ENCODE measurements around the gene CD79A.
A peak's percentile ranks its signal among the peaks of the same experiment; 100 is the strongest.

Gene CD79A

DNA sequence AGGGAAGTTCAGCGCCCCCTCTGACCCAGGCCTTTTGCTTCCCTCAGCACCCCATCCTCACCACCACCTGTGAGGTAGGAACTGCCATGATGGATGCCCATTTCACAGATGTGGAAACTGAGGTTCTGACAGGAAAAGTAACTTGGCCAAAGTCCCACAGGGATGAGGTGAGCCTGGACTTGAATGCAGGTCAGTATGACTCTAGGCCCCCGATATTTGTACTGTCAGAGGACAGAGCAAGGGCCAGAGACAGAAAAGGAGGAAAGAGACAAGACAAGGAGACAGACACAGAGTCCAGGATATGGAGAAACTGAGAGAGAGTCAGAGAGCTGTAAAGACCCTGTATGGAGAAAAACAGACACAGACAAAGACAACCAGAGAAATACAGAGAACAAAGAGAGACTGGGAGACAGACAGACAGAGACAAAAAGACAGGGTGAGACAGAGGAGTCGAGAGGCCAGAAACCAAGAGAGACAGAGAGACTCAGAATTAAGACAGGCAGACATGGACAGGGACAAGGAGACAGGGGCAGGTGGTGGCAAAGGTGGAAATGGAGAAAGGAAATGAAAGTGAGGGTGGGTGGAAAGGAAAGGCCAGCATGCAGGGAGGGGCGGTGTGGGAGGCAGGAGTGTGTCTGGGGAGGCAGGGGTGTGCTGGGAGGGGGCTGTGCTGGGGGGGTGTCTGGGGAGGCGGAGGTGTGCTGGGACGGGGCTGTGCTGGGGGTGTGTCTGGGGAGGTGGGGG lies 46.1 kb downstream of the CD79A start:
- Histone ChIP-seq H3K27me3 (ENCODE audit: control insufficient read depth in 1 of 2, insufficient read depth in 2 of 2, low read length in 2 of 2) (peaks cover 82 to 85% of the 10 kb centered on the region in 2 donors), H3K9me3 (ENCODE audit: control insufficient read depth in 2 of 2, low read length in 2 of 2) (peaks cover 0 to 5% of the 10 kb centered on the region in 2 donors), H3K4me3 (ENCODE audit: low read length in 2 of 2) (no peak overlapping the region), H3K9ac (ENCODE audit: low read length in 2 of 2) (no peak overlapping the region), H3K36me3 (ENCODE audit: control insufficient read depth in 2 of 2, insufficient read depth in 2 of 2, low read length in 2 of 2) (no peaks in the 10 kb centered on the region), H3K4me1 (ENCODE audit: control insufficient read depth, insufficient read depth, low read length) (peaks cover 2% of the 10 kb centered on the region), H3K27ac (ENCODE audit: low read length) (no peak overlapping the region)

DNA sequence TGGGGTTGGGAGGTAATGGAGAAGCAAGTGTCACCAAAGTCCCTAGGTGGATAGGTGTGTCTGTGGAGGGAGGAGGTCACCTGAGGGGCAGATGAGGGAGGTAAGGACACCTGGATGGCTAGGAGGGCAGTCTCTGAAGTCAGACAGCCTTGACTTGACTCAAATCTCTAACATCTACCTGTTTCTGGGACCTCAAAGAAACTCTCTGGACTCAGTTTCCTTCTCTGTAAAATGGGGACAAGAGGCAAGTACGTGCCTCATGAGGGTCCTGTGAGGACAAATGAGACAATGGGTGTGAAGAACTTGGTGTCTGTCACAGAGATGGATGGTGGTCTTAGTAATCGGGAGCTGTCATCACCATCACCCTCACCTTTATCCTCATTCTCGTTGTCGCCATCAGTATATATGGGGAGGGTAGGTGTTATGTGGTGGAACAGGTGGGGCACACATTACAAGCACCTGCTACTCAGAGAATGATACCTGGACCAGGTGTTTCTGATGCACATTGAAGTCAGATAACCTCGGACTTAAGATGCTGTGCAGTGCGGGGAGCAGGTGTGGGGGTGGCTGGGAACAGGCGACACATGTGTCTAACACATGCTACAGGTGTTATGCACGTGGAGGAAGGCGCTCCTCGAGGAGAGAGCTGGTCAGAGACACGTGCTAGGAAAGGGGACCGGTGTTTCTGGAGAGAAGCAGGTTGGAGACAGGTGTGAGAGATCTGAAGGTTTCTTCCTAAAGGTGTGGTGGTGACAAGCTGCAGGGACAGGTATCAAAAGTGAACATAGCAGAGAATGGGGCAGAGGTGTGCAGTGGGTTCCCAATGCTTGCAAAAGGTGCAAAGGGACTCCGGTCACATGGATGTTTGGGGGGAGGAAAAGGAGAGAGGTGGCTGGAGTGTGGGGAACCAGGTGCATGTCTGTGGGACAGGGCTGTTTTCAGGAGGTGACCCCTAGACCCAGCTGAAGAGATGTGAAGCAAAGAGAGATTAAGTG lies 47.4 kb downstream of the CD79A start:
- Histone ChIP-seq H3K4me3 (ENCODE audit: low read length in 2 of 2) (no peak overlapping the region), H3K9ac (ENCODE audit: low read length in 2 of 2) (no peak overlapping the region), H3K27ac (ENCODE audit: low read length) (no peak overlapping the region), H3K27me3 (ENCODE audit: control insufficient read depth in 1 of 2, insufficient read depth in 2 of 2, low read length in 2 of 2) (peaks cover 79 to 86% of the 10 kb centered on the region in 2 donors), H3K9me3 (ENCODE audit: control insufficient read depth in 2 of 2, low read length in 2 of 2) (peaks cover 0 to 5% of the 10 kb centered on the region in 2 donors), H3K4me1 (ENCODE audit: control insufficient read depth, insufficient read depth, low read length) (peaks cover 12% of the 10 kb centered on the region), H3K36me3 (ENCODE audit: control insufficient read depth in 2 of 2, insufficient read depth in 2 of 2, low read length in 2 of 2) (no peaks in the 10 kb centered on the region)

DNA sequence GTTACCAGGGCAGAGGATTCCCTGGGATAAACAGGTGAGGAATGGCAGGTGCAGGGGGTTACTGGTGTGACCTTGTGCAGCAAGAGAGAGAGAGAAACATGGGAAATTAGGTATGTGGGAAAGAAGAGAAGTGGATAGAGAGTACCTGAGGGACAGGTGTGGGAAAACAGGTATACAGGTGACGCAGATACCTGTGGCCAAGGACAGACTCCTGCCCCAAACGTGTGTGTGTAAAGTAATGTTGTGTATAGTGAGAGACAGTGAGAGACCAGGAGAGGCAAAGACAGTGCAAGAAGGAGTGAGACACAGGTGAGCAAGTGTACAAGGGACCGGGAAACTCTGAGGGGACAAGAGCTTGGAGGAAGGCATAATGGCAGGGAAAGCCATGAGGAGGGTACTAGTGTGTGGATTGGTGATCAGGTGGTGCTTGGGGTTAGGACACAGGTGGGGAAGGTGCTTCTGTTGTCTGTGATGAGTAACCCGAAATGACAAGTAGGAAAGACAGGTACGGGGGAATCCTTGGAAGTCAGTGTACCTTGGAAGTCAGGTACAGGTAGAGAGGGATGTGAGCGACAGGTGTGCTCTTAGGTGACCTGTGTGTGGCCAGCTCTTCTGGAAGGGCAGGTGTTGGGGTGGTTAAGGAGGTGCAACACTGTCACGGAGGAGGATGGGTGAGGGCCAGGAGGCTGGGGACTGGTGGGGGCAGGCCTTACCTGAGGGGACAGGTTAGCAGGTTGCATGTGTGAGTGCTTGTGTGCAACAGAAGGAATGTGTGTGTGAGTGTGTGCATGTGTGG lies 48.3 kb downstream of the CD79A start:
- Histone ChIP-seq H3K27me3 (ENCODE audit: control insufficient read depth in 1 of 2, insufficient read depth in 2 of 2, low read length in 2 of 2) (peaks cover 79 to 88% of the 10 kb centered on the region in 2 donors), H3K9me3 (ENCODE audit: control insufficient read depth in 2 of 2, low read length in 2 of 2) (peaks cover 0 to 5% of the 10 kb centered on the region in 2 donors), H3K36me3 (ENCODE audit: control insufficient read depth in 2 of 2, insufficient read depth in 2 of 2, low read length in 2 of 2) (no peaks in the 10 kb centered on the region), H3K4me1 (ENCODE audit: control insufficient read depth, insufficient read depth, low read length) (peaks cover 12% of the 10 kb centered on the region), H3K27ac (ENCODE audit: low read length) (no peak overlapping the region), H3K9ac (ENCODE audit: low read length in 2 of 2) (no peak overlapping the region), H3K4me3 (ENCODE audit: low read length in 2 of 2) (no peak overlapping the region)

DNA sequence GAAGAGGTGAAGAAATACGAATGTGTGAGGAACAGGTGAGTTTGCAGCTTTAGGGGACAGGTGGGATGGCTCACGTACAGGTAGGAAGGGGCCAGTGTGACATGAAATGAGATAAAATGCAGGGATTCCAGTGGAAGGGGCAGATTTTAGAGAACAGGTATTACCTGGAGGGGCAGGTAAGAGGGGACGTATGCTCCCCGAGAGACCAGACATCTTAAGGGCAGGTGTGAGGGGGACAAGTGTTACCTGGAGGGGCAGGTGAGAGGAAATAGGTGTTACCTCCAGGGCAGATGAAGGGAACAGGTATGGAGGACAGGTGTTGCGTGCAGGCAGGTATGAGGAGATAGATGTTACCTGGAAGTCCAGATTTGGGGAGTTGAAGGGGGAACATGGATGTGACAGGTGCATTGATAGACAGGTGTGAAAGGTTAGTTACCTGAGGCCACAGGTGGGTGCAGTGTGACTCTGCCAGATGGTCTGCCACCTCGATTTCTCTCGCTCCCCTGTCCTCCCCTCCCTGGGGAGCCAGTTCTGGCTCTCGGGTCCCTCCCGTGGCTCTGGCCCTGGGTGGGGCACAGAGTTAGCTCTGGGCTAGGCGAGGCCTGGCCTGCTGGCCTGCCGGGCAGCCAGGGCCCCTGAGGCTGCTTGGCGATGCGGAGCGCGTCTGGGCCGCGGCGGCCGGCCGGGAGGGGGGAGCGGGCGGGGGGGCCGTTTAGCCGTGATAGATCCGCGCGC lies 49.1 kb downstream of the CD79A start:
- Histone ChIP-seq H3K27ac (ENCODE audit: low read length) (no peak overlapping the region), H3K36me3 (ENCODE audit: control insufficient read depth in 2 of 2, insufficient read depth in 2 of 2, low read length in 2 of 2) (no peaks in the 10 kb centered on the region), H3K4me3 (ENCODE audit: low read length in 2 of 2) (no peak overlapping the region), H3K27me3 (ENCODE audit: control insufficient read depth in 1 of 2, insufficient read depth in 2 of 2, low read length in 2 of 2) (peaks cover 81 to 89% of the 10 kb centered on the region in 2 donors), H3K9me3 (ENCODE audit: control insufficient read depth in 2 of 2, low read length in 2 of 2) (peaks cover 0 to 5% of the 10 kb centered on the region in 2 donors), H3K9ac (ENCODE audit: low read length in 2 of 2) (no peak overlapping the region), H3K4me1 (ENCODE audit: control insufficient read depth, insufficient read depth, low read length) (peaks cover 12% of the 10 kb centered on the region)

DNA sequence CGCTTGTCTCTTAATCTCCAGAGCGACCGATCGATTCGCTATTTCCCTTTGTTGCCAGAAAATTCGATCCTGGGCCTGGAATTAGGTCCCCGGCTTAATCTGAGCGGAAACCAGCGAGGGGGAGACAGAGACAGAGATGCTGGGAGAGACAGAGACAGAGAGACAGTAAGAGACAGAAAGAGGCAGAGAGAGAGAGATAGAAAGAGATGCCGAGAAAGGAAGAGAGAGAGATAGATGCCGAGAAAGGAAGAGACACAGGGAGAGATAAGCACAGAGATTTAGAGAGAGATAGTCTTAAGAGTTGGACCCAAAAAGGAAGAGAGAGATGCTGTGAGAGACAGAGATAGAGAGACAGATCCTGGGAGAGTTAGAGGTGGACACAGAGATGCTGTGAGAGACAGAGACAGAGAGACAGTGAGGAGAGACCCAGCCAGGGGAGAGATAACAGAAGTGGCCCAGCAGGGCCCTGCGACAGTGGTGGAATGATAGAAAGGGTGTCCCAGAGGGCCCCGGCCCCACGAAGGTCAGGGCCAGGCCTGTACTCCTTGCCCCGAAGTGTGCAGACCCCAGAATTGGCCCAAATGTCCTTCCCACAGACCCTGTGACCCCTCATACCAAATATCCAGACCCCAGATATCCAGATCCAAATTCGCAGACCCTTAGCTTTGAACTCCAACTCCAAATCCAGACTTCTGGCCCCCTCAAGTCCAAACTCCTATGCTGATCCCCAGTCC lies 49.9 kb downstream of the CD79A start:
- Histone ChIP-seq H3K9ac (ENCODE audit: low read length in 2 of 2) (no peak overlapping the region), H3K27me3 (ENCODE audit: control insufficient read depth in 1 of 2, insufficient read depth in 2 of 2, low read length in 2 of 2) (peaks cover 84 to 92% of the 10 kb centered on the region in 2 donors), H3K4me3 (ENCODE audit: low read length in 2 of 2) (no peak overlapping the region)

DNA sequence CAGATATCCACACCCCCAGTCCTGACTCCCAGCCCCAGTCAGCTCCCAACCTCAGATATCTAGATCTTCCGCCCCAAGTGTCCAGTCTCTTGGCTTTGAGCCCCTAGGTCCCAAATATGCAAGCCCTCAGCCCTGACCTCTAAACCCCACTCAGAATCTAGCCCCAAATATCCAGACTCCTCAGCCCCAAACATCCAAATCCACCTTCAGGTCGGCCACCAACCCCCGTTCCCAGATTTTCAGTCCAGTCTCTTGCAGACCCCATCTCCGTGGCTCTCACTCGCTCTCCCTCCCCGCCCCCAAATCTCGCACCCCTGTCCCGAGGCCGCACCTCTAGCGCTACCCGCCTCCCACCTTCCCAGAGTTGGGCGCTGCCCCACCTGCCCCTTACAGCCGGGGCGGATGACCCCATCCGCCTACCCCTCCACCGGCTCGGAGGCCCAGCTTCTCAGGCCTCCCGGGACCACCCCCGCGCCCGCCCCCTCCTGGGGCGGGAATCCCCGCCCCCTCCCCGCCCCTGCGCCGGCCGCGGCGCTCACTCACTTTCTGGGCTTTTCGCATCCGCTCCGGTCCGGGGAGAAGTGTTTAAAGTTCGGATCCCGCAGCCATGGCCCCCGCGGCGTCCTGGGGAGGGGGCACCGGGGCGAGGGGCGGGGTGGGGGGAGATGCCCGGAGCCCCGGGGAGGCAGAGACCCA lies 50.6 kb downstream of the CD79A start:
- no peak overlapping the region for H3K9ac ChIP-seq (ENCODE audit: low read length in 2 of 2)
- H3K9me3 ChIP-seq (ENCODE audit: control insufficient read depth in 2 of 2, low read length in 2 of 2): peaks cover 0 to 5% of the 10 kb centered on the region in 2 donors
- peaks cover 83 to 92% of the 10 kb centered on the region in 2 donors for H3K27me3 ChIP-seq (ENCODE audit: control insufficient read depth in 1 of 2, insufficient read depth in 2 of 2, low read length in 2 of 2)
- peak overlapping the region in 1 of 2 donors; percentile 40 for H3K4me3 ChIP-seq (ENCODE audit: low read length in 2 of 2)
- H3K36me3 ChIP-seq (ENCODE audit: control insufficient read depth in 2 of 2, insufficient read depth in 2 of 2, low read length in 2 of 2): no peaks in the 10 kb centered on the region
- H3K27ac ChIP-seq (ENCODE audit: low read length): no peak overlapping the region
- H3K4me1 ChIP-seq (ENCODE audit: control insufficient read depth, insufficient read depth, low read length): peaks cover 12% of the 10 kb centered on the region

More for the DNA sequence above, 49.9 kb downstream of the CD79A start:
- Histone ChIP-seq H3K9me3 (ENCODE audit: control insufficient read depth in 2 of 2, low read length in 2 of 2) (peaks cover 0 to 5% of the 10 kb centered on the region in 2 donors), H3K4me1 (ENCODE audit: control insufficient read depth, insufficient read depth, low read length) (peaks cover 12% of the 10 kb centered on the region), H3K36me3 (ENCODE audit: control insufficient read depth in 2 of 2, insufficient read depth in 2 of 2, low read length in 2 of 2) (no peaks in the 10 kb centered on the region), H3K27ac (ENCODE audit: low read length) (no peak overlapping the region)

DNA sequence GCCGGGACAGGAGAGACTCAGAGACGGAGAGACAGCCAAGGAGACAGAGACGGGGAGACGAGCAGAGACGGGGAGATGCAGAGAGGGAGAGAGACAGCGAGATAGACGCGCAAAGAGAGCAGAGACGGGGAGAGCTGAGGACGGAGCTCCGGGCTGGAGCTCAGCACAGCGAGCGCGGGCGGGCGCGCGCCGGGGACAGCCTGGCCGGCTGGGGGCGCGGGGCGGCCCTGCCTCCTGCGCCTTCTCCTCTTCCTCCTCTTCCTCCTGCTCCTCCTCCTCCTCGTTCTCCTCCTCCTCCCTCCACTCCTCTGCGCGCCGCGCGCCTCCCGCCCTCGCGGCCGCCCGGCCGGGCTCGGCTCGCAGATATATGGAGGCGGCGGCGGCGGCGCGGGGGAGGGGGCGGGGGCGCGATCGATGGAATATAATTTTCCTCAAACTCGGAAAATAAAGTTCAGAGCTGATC lies 51.2 kb downstream of the CD79A start, which contains the start of gene ERFL:
Gene ERFL, minus strand, starts transcription at position 229 of the 463 bp plus-strand sequence. CDS start 15,530 bp downstream, outside the sequence.
- Histone ChIP-seq H3K27ac (ENCODE audit: low read length) (no peak within 1 kb of the TSS), H3K36me3 (ENCODE audit: control insufficient read depth in 2 of 2, insufficient read depth in 2 of 2, low read length in 2 of 2) (no peaks in the 10 kb centered on the region), H3K4me3 (ENCODE audit: low read length in 2 of 2) (peak within 1 kb of the TSS; percentile 40 to 61), H3K4me1 (ENCODE audit: control insufficient read depth, insufficient read depth, low read length) (peaks cover 14% of the 10 kb centered on the region), H3K9me3 (ENCODE audit: control insufficient read depth in 2 of 2, low read length in 2 of 2) (peaks cover 0 to 5% of the 10 kb centered on the region in 2 donors), H3K27me3 (ENCODE audit: control insufficient read depth in 1 of 2, insufficient read depth in 2 of 2, low read length in 2 of 2) (peaks cover 81 to 91% of the 10 kb centered on the region in 2 donors), H3K9ac (ENCODE audit: low read length in 2 of 2) (no peak within 1 kb of the TSS)

DNA sequence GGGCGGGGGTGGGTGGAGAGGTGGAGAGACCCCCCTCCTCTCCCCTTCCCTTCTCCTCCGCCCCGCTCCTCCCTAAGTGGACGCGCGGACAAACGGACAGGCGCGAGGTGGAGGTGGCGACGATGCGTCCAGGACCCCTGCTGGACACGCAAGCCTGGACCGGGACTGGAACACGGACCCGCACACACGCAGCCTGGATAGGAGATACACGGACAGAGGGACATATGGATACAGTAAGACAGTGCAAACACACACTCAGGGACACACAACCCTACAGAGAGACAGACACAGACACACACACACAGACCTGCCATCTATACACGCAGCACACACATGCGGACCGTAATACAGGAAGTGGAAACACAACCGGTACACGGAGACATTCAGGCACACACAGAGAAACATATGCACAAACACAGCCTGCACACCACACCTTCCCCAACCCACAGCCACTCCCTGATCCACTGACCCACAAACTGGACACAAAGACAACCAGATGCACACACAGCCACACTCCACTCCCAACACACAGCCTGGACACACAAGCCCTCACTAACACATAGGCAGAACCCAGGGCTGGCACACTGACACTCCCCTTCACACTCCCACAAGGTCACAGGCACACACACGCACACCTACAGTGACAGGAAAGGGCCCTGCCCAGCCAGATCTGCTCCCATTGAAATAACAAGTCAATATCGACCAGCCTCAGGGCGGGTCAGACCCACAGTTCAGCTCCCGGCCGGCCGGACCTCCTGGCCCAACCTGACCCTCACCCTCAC lies 51.9 kb downstream of the CD79A start:
- Histone ChIP-seq H3K4me3 (ENCODE audit: low read length in 2 of 2) (peak overlapping the region in 1 of 2 donors; percentile 40), H3K9me3 (ENCODE audit: control insufficient read depth in 2 of 2, low read length in 2 of 2) (peaks cover 0 to 5% of the 10 kb centered on the region in 2 donors), H3K27me3 (ENCODE audit: control insufficient read depth in 1 of 2, insufficient read depth in 2 of 2, low read length in 2 of 2) (peaks cover 84 to 96% of the 10 kb centered on the region in 2 donors), H3K4me1 (ENCODE audit: control insufficient read depth, insufficient read depth, low read length) (peaks cover 14% of the 10 kb centered on the region), H3K27ac (ENCODE audit: low read length) (no peak overlapping the region), H3K9ac (ENCODE audit: low read length in 2 of 2) (no peak overlapping the region), H3K36me3 (ENCODE audit: control insufficient read depth in 2 of 2, insufficient read depth in 2 of 2, low read length in 2 of 2) (no peaks in the 10 kb centered on the region)

All from stomach smooth muscle (tissue), 2 donors.